HG02981 (cell line): ENCODE results near the gene UCN2.
"Not testable (repeated sequence)": the region's sequence is repeated elsewhere in the genome, so short reads cannot be mapped to it uniquely, and the experiment has no call there.

Source experiments
- ATAC-seq: cut with Tn5 transposase; IDR thresholded peaks from one replicate; pipeline ENCODE4 v1.9.1; 2021; ENCODE audit warnings: mild to moderate bottlenecking, moderate library complexity; ENCODE audit not compliant: unreplicated experiment

The UCN2 gene

GRCh38 chr3:48543271-48543866 lies 20.2 kb downstream of the UCN2 start:
- ATAC-seq = no peak

- no peak for ATAC-seq
Observed at GRCh38 chr3:48538451-48538850, 25.1 kb downstream of the UCN2 start.

DNA sequence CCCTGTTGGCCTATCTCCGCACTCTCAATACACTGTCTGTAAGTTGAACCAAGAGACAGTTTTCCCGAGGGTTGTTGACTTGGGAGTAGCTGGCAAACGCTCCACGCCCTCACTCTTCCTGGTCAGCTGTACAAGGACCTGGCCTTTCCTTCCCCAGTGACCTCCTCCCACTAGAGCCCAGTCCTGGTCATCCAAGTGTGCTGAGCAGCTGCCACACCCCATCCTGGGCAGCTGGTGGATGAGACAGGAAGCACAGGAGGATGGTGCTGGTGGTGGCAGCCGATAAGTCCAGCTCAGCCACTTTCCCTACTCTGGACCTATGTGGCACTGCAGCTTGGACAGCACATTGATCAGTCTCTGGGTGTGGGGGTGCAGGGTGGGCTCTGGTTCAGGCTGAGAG lies 26.8 kb downstream of the UCN2 start:
- no peak for ATAC-seq

DNA sequence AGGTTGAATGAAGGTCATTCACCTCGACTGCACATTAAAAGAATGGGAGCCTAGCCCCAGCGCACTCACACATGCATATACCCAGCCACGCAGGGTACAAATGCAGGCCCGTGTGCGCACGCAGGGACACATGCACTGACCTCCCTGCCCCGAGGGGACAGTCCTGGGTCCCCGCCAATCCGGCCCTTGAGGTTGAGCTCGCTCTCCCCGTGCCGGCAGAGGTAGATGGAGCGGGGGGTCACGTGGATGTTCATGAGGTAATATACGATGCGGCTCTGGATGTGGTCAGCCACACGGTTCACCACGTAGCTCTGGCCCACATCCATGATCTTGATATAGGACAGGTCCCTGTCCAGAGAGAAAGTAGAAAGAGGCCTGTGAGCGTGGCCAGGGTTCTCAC lies 27.5 kb downstream of the UCN2 start:
- ATAC-seq = no peak

DNA sequence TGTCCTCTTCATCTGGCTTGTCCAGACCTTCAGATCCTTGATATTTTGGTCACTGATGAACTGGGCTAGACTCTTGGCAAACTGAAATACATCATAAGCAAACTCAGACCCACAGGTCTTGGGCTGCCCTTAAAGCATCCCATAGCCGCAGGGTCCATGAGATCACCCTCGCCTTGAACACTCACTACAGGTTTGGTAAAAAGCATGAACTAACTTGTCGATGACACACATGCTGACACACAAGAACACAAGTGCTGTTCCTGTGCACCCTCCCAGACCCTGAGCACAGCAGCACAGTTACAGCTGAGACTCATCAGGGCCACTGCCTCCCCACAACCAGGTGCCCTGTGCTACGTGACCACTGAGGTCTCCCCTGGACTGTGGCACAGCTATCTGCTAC lies 28.0 kb downstream of the UCN2 start:
- no peak for ATAC-seq

DNA sequence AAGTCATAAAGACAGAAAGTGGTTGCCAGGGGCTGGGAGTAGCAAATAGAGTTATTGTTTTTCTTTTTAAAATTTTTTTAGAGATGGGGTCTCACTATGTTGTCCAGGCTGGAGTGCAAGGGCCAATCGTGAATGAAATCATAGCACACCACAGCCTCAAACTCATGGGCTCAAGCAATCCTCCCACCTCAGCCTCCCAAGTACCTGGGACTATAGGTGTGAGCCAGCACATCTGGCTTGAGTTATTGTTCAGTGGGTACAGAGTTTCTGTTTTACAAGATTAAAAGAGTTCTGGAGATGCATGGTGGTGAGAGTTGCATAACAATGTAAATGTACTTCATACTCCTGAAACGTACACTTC lies 30.6 kb downstream of the UCN2 start:
- no peak for ATAC-seq

- no peak for ATAC-seq
Observed at GRCh38 chr3:48532271-48532976, 31.2 kb downstream of the UCN2 start.

- not testable (repeated sequence) for ATAC-seq
Observed at GRCh38 chr3:48530701-48531100, 32.9 kb downstream of the UCN2 start.

DNA sequence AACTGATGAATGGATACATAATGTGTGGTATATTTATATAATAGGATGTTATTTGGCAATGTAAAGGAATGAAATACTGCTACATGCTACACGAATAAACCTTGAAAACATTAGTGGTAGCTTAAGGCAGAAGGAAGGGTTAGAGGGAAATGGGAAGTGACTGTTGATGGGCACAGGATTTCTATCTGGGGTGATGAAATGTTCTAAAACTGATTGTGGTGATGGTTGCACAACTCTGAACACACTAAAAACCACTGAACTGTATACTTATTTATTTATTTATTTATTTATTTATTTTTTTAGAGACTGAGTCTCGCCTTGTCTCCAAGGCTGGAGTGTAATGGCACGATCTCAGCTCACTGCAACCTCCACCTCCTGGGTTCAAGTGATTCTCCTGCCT lies 34.8 kb downstream of the UCN2 start:
- no peak for ATAC-seq

- no peak for ATAC-seq
Observed at GRCh38 chr3:48528048-48528447, 35.5 kb downstream of the UCN2 start.

DNA sequence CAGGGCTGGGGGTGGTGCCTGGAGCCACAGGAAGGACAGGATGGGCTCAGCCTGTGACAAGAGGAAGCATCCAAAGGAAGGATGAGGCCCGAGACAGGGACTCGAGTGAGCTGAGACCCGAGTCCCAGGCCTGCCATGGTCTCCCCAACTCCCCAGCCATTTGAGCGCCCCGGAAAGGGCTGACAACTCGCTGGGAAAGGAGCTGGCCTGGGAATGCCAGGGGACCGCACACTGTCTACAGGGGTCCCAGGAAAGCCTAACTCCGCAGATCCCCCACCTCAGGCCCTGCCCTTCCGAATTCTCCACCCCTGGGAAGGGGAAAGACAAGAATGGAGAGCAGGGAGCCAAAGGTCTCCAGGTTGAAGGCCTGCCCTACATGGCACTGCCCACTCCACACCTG lies 38.6 kb downstream of the UCN2 start:
- no peak for ATAC-seq

DNA sequence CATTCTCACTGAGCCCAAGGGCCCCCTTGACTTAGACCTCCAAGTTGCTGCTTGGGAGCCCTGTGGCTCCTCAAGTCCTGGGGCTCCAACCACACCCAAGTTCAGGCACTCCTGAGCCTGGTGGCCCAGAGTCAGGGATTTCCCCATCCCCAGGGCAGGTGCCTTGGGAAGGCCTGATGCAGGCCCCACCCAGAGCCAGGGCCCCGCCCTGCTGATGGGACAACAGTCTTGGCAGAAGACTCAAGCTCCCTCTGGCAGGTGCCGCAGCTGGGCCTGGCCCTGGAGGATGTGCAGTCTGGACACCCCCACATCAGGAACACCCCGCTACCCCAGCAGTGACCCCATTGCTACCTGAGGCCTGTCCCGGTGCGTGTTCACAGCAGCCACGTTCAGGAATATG lies 41.9 kb downstream of the UCN2 start:
- no peak for ATAC-seq

DNA sequence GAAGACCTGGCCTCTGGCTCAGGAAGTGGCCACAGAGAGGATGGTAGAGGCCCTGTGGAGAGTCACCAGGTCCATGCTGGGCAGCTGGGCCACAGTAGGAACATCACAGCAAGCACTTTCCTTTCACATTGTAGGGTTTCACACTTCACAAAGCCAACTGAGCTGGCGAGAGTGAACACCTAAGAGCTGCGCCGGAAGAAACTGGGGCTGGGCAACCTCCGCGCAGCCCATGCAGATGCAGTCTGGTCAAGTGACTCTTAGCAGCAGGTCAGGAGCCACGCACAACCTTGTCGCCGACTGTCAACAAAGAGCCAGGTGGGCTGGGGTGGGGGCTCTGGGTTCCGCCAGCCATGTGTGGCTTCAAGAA lies 44.3 kb downstream of the UCN2 start:
- no peak for ATAC-seq

- ATAC-seq = no peak
Observed at GRCh38 chr3:48518638-48519276, 44.8 kb downstream of the UCN2 start.

GRCh38 chr3:48518069-48518468 lies 45.5 kb downstream of the UCN2 start:
- ATAC-seq = no peak

DNA sequence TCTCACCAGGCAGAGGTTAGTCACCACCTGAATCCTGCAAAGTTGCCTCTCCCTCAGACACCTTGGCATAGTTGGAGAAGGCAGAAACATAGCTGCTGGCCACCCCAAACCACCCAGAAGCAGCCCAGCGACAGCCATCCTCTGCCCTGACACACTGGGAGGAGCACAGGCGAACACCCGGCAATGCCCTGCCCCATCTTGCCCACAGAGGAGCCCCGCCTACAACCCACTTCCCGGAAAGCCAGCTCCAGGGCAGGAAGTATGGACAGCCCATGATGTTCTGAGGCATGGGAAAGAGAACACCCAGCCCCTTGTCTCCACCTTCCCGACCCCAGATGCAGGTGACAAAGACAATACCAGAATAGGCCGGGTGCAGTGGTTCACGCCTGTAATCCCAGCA lies 47.0 kb downstream of the UCN2 start:
- no peak for ATAC-seq

DNA sequence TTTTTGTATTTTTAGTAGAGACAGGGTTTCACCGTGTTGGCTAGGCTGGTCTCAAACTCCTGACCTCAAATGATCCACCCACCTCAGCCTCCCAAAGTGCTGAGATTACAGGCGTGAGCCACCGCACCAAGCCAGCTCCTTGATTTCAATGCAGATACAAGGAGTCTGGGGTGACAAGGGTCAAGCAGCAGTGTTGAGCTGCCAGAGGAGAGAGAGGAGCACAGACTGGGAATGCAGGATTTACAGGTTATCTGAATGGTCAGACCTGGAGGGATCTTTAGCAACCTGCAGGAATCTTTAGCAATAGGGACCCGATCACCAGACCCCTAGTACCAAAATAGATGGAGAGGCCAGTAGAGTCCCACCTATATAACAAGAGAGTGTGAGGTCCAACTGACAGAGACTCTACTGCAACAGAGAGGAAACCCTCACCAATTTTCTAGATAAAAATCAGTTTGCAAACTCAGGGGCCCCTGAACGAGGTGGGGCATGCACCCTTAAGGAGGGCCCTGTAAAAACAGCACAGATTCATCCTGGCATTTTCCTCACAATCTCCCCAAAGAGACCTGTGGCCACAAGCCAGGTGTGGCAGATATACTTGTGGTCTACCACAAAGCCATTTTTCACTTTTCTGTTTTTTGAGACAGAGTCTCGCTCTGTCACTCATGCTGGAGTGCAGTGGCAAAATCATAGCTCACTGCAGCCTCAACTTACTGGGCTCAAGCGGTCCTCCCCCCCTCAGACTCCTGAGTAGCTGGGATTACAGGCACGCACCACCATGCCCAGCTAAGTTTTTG lies 49.0 kb downstream of the UCN2 start:
- no peak for ATAC-seq
